Measurements from ENCODE around the gene CNTNAP3B. TPM values are rescaled to one million over a fixed set of nuclear protein-coding genes. Genes with fewer than 3 reads are reported as not detected.
"Not testable (repeated sequence)": the region's sequence is repeated elsewhere in the genome, so short reads cannot be mapped to it uniquely, and the experiment has no call there.

Gene CNTNAP3B
- total RNA-seq, 1 donor from 2014 or later, result 11.1 TPM

- not testable (repeated sequence) for H3K27me3 ChIP-seq (ENCODE audit: control insufficient read depth, insufficient read depth, low read length); DNase-seq (ENCODE audit: low read depth); H3K36me3 ChIP-seq (ENCODE audit: control insufficient read depth, insufficient read depth, low read length); H3K4me3 ChIP-seq (ENCODE audit: low read depth, low read length); FAIRE-seq
These were observed 211.9 kb downstream of the CNTNAP3B start for GRCh38 chr9:41917374-41917773.

GRCh38 chr9:41905488-41905887 is 223.7 kb downstream of the CNTNAP3B start:
- not testable (repeated sequence) for FAIRE-seq; DNase-seq (ENCODE audit: low read depth)

GRCh38 chr9:41902762-41903161 is 226.5 kb downstream of the CNTNAP3B start:
- not testable (repeated sequence) for FAIRE-seq; DNase-seq (ENCODE audit: low read depth); H3K36me3 ChIP-seq (ENCODE audit: control insufficient read depth, insufficient read depth, low read length); H3K4me3 ChIP-seq (ENCODE audit: low read depth, low read length); H3K27me3 ChIP-seq (ENCODE audit: control insufficient read depth, insufficient read depth, low read length)

More at GRCh38 chr9:41905488-41905887, 223.7 kb downstream of the CNTNAP3B start:
- not testable (repeated sequence) for H3K4me3 ChIP-seq (ENCODE audit: low read depth, low read length); H3K36me3 ChIP-seq (ENCODE audit: control insufficient read depth, insufficient read depth, low read length); H3K27me3 ChIP-seq (ENCODE audit: control insufficient read depth, insufficient read depth, low read length)

GRCh38 chr9:41898720-41899343 is 230.4 kb downstream of the CNTNAP3B start:
- DNase-seq (ENCODE audit: low read depth); H3K27me3 ChIP-seq (ENCODE audit: control insufficient read depth, insufficient read depth, low read length); H3K4me3 ChIP-seq (ENCODE audit: low read depth, low read length); FAIRE-seq; H3K36me3 ChIP-seq (ENCODE audit: control insufficient read depth, insufficient read depth, low read length): not testable (repeated sequence)

GRCh38 chr9:41874557-41874956 is 254.7 kb downstream of the CNTNAP3B start:
- not testable (repeated sequence) for DNase-seq (ENCODE audit: low read depth); H3K36me3 ChIP-seq (ENCODE audit: control insufficient read depth, insufficient read depth, low read length); H3K4me3 ChIP-seq (ENCODE audit: low read depth, low read length); H3K27me3 ChIP-seq (ENCODE audit: control insufficient read depth, insufficient read depth, low read length); FAIRE-seq

GRCh38 chr9:41855422-41855821 is 273.8 kb downstream of the CNTNAP3B start:
- H3K36me3 ChIP-seq (ENCODE audit: control insufficient read depth, insufficient read depth, low read length); DNase-seq (ENCODE audit: low read depth); H3K27me3 ChIP-seq (ENCODE audit: control insufficient read depth, insufficient read depth, low read length); H3K4me3 ChIP-seq (ENCODE audit: low read depth, low read length); FAIRE-seq: not testable (repeated sequence)

GRCh38 chr9:41851848-41852740 is 277.1 kb downstream of the CNTNAP3B start:
- not testable (repeated sequence) for DNase-seq (ENCODE audit: low read depth); FAIRE-seq; H3K4me3 ChIP-seq (ENCODE audit: low read depth, low read length); H3K36me3 ChIP-seq (ENCODE audit: control insufficient read depth, insufficient read depth, low read length); H3K27me3 ChIP-seq (ENCODE audit: control insufficient read depth, insufficient read depth, low read length)

- FAIRE-seq; H3K27me3 ChIP-seq (ENCODE audit: control insufficient read depth, insufficient read depth, low read length); H3K36me3 ChIP-seq (ENCODE audit: control insufficient read depth, insufficient read depth, low read length); H3K4me3 ChIP-seq (ENCODE audit: low read depth, low read length); DNase-seq (ENCODE audit: low read depth): not testable (repeated sequence)
These were observed 281.4 kb downstream of the CNTNAP3B start for GRCh38 chr9:41847829-41848228.

Other genes starting within 250 kb of the CNTNAP3B start
- gene SPATA31A6, start 54.2 kb upstream of the CNTNAP3B start, total RNA-seq, result not detected in 2 replicates